Measurements from ENCODE around the gene CLEC4D.

CLEC4D gene

DNA sequence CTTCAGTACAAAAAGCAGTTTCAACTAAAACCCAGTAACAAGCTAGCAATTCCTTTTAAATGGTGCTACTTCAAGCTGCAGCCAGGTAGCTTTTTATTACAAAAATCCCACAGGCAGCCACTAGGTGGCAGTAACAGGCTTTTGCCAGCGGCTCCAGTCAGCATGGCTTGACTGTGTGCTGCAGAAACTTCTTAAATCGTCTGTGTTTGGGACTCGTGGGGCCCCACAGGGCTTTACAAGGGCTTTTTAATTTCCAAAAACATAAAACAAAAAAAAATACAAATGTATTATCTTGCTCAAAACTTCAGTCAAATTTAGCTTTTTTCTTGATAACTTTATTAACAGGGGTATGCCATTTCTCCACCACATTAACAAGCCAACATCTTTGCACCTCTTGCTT, 31.0 kb downstream of the CLEC4D start (continued):
- TF ChIP-seq, protein P1, sequence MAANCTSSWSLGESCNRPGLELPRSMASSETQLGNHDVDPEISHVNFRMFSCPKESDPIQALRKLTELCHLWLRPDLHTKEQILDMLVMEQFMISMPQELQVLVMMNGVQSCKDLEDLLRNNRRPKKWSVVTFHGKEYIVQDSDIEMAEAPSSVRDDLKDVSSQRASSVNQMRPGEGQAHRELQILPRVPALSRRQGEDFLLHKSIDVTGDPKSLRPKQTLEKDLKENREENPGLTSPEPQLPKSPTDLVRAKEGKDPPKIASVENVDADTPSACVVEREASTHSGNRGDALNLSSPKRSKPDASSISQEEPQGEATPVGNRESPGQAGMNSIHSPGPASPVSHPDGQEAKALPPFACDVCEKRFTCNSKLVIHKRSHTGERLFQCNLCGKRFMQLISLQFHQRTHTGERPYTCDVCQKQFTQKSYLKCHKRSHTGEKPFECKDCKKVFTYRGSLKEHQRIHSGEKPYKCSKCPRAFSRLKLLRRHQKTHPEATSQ (tag by site-specific recombination; IDR thresholded peaks at IDR 0.05): no peak
- TF ChIP-seq ZNF76 (tag by site-specific recombination; IDR thresholded peaks at IDR 0.05; ENCODE audit: borderline replicate concordance, low read depth) (no peak), ZNF18 (tag by site-specific recombination; IDR thresholded peaks at IDR 0.05) (no peak), ZNF558 (tag by site-specific recombination; IDR thresholded peaks at IDR 0.05) (no peak), ZNF654 (tag by site-specific recombination; IDR thresholded peaks at IDR 0.05; ENCODE audit: low read depth) (peak; percentile 83), ZNF621 (tag by site-specific recombination; IDR thresholded peaks at IDR 0.05) (no peak), KLF1 (tag by site-specific recombination; IDR thresholded peaks at IDR 0.05) (no peak), HOXD13 (CRISPR knock-in tag; IDR thresholded peaks at IDR 0.05; ENCODE audit: borderline replicate concordance) (no peak), CTCF (tag by site-specific recombination; IDR thresholded peaks at IDR 0.05) (peak; percentile 31; the same call in 1 of the 2 replicates), ZNF155 (tag by site-specific recombination; IDR thresholded peaks at IDR 0.05) (no peak), ZFP69B (tag by site-specific recombination; IDR thresholded peaks at IDR 0.05) (peak; percentile 90), ZNF223 (tag by site-specific recombination; IDR thresholded peaks at IDR 0.05) (no peak)
- TF ChIP-seq, protein P2, sequence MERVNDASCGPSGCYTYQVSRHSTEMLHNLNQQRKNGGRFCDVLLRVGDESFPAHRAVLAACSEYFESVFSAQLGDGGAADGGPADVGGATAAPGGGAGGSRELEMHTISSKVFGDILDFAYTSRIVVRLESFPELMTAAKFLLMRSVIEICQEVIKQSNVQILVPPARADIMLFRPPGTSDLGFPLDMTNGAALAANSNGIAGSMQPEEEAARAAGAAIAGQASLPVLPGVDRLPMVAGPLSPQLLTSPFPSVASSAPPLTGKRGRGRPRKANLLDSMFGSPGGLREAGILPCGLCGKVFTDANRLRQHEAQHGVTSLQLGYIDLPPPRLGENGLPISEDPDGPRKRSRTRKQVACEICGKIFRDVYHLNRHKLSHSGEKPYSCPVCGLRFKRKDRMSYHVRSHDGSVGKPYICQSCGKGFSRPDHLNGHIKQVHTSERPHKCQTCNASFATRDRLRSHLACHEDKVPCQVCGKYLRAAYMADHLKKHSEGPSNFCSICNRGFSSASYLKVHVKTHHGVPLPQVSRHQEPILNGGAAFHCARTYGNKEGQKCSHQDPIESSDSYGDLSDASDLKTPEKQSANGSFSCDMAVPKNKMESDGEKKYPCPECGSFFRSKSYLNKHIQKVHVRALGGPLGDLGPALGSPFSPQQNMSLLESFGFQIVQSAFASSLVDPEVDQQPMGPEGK (tag by site-specific recombination; IDR thresholded peaks at IDR 0.05): no peak
- TF ChIP-seq, protein P3, sequence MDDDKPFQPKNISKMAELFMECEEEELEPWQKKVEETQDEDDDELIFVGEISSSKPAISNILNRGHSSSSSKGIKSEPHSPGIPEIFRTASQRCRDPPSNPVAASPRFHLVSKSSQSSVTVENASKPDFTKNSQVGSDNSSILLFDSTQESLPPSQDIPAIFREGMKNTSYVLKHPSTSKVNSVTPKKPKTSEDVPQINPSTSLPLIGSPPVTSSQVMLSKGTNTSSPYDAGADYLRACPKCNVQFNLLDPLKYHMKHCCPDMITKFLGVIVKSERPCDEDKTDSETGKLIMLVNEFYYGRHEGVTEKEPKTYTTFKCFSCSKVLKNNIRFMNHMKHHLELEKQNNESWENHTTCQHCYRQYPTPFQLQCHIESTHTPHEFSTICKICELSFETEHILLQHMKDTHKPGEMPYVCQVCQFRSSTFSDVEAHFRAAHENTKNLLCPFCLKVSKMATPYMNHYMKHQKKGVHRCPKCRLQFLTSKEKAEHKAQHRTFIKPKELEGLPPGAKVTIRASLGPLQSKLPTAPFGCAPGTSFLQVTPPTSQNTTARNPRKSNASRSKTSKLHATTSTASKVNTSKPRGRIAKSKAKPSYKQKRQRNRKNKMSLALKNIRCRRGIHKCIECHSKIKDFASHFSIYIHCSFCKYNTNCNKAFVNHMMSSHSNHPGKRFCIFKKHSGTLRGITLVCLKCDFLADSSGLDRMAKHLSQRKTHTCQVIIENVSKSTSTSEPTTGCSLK (tag by site-specific recombination; IDR thresholded peaks at IDR 0.05): no peak

GRCh38 chr12:8546591-8546990, 33.3 kb downstream of the CLEC4D start:
- no peak overlapping the region for H3K4me3 ChIP-seq (ENCODE audit: low read depth, low read length)
- no peaks in the 10 kb centered on the region for H3K9me3 ChIP-seq (ENCODE audit: control insufficient read depth, insufficient read depth, low read depth, low read length)
- H3K4me1 ChIP-seq (ENCODE audit: control insufficient read depth, insufficient read depth, low read length): no peaks in the 10 kb centered on the region
- CTCF ChIA-PET: interaction anchor here (0.6 to 1.5 kb wide), 3 partner anchors 62 to 1045 kb away, joined by 3 to 8 read pairs (median 5); no protein-coding TSS in a partner anchor
- H3K36me3 ChIP-seq (ENCODE audit: control insufficient read depth in 2 of 2, insufficient read depth in 1 of 2, low read length in 2 of 2): no peaks in the 10 kb centered on the region
- POLR2A ChIA-PET: no interaction called here
- no peak overlapping the region for H3K27ac ChIP-seq (ENCODE audit: extremely low read depth, low read depth, low read length)
- TF ChIP-seq ZFP37 (tag by site-specific recombination; IDR thresholded peaks at IDR 0.05) (no peak), ZIC2 (tag by site-specific recombination; IDR thresholded peaks at IDR 0.05) (no peak), ZBTB17 (tag by site-specific recombination; IDR thresholded peaks at IDR 0.05) (no peak), GLIS2 (tag by site-specific recombination; IDR thresholded peaks at IDR 0.05) (no peak), ZNF555 (tag by site-specific recombination; conservative IDR thresholded peaks at IDR 0.05) (no peak), ZNF324 (tag by site-specific recombination; IDR thresholded peaks at IDR 0.05) (no peak), SETDB1 (IDR thresholded peaks at IDR 0.05; ENCODE audit: insufficient read length, low read length) (no peak), AEBP2 (tag by site-specific recombination; IDR thresholded peaks at IDR 0.05; ENCODE audit: borderline replicate concordance) (no peak), YY2 (tag by site-specific recombination; IDR thresholded peaks at IDR 0.05) (no peak), ZNF23 (tag by site-specific recombination; IDR thresholded peaks at IDR 0.05; ENCODE audit: borderline replicate concordance) (no peak), ZNF626 (tag by site-specific recombination; IDR thresholded peaks at IDR 0.05) (no peak)

Data from HEK293 (cell line).